Embryonic facial prominence (tissue), 1 donor: ENCODE data around the gene ZNF468.
"Not testable (repeated sequence)": the region's sequence is repeated elsewhere in the genome, so short reads cannot be mapped to it uniquely, and the experiment has no call there.

Experiments used
- DNase-seq: peaks from one replicate; pipeline ENCODE4 v3.0.0-alpha.2; 2016; ENCODE audit errors: extremely low spot score

ZNF468 gene

DNA sequence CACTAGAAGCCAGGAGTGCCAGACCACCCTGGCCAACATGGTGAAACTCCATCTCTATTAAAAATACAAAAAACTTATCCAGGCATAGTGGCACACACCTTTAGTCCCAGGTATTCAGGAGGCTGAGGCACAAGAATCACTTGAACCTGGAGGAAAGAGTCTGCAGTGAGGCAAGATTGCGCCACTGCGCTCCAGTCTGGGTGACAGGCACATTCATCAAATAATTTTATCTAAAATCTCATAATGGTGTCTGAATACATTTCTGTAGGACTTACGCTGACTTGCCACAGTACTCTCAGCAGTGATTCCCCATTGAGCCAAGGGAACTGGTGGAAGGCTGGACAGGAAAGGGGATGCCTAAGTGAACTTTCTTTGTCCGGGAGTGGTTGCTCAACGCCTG is 31.7 kb downstream of the ZNF468 start:
- DNase-seq, result no peak

DNA sequence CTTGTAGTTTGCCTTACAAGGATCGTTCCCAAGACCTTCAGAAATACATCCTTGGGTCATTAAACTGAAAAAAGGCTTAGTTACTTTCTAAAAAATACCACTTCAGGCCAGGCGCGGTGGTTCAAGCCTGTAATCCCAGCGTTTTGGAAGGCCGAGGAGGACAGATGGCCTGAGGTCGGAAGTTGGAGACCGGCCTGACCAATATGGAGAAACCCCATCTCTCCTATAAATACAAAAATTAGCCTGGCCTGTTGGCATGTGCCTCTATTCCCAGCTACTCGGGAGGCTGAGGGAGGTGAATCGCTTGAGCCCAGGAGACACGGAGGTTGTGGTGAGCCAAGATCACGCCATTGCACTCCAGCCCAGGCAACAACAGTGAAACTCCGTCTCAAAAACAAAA is 33.7 kb downstream of the ZNF468 start:
- no peak for DNase-seq

DNA sequence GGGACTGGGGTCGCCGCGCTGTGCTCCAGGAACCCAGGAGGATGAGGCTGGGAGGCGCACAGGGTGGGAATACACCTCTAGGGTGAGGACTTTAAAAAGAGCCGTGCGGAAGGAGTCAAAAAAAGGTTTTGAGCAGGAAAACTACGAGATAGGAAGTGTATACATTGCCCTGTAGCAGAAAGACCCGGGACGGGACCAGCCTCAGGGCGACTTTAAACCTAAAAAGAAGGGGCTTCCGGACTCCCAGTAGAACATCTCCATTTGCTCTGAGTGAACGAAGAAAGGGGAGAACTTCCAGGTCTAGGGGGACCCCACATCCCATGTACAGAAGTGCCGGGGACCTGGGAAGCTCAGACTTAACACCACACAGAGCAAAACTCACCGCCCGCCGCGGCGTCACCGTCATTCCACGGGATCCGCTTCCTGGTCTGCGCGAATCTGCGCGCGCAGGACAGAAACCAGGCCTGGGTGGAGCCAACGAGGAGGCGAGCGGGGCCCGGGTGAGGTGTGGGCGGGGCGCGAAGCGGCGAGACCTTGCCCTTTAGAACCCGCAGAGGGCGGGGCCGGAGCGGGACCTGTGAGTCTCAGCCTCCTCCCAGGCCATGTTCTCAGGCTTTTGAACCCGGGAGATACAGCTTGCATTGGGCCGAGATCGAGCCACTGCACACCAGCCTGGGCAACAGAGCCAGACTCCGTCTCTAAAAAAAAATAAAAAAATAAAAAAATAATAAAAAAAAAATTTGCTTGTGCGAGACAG is 36.0 kb downstream of the ZNF468 start, which contains the start of gene ZNF28:
Gene ZNF28 (minus strand): TSS at position 430 of the 757 bp plus-strand sequence. CDS start 3,675 bp downstream, outside the sequence.
- DNase-seq, result not testable (repeated sequence)

DNA sequence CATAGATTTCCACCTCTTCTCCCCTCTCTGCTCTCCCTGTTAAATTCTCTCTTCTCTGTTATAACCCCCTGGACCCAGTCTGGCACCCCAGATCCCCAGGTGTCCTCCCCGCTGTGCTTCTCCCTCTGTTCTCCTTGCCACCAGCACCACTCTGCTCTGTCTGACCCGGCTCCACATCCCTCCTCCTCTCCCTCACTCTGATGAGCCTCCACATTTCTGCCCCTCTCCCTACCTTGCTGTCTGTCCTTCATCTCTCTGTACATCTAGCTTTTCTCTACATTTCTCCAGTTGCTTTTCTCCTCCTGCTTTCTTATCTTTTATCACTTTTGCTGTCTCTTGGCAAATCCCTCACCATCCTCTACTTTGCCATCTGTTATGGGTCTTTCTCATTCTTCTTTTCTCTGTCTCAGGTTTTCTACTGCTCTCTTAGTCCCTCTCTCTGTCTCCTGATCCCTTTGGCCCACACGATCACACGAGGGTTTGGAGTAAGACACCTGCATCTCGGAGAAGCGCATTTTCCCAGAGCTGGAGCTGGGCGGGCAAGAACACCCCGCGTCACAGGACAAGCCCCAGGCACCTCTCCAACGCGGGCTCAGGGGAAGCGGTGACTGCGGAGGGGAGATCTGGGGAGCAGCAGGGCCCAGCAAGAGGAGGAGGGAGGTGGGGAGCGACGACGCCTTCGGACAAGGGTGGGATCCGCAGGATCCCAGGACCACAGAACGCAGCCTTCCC is 36.8 kb downstream of the ZNF468 start:
- not testable (repeated sequence) for DNase-seq

DNA sequence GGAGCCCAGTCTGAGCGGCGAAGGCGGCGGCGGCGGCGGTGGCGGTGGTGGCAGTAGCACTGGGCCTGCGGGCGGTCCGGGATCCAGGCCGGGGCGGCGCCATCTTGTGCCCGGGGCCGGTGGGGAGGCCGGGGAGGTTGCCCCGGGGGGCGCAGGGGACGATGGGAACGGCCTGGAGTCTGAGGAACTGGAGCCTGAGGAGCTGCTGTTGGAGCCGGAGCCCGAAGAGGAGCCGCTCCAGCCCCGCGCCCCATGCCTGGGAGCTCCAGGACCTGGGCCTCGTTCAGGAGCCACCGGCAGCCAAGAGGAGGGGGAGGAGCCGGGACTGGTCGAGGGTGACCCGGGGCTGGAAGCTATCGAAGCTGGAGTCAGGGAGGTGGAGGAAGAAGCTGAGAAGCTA is 47.6 kb downstream of the ZNF468 start:
- DNase-seq, result no peak

DNA sequence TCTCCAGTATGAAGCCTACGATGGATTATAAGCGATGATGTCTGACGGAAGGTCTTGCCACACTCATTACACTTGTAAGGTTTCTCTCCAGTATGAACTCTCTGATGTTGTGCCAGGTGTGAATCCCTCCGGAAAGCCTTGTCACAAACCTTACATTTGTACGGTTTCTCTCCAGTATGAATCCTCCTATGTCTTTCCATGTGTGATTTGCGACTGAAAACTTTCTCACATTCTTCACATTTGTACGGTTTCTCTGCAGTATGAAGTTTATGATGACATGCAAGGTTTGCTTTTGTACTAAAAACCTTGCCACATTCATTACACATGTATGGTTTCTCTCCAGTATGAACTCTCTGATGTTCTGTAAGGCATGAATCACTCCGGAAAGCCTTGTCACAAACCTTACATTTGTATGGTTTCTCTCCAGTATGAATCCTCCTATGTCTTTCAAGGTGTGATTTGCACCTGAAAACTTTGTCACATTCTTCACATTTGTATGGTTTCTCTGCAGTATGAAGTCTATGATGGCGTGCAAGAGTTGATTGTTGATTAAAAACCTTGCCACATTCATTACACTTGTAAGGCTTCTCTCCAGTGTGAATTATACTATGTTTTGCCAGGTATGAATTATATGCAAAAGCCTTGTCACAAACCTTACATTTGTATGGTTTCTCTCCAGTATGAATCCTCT is 57.3 kb downstream of the ZNF468 start:
- DNase-seq, result not testable (repeated sequence)

DNA sequence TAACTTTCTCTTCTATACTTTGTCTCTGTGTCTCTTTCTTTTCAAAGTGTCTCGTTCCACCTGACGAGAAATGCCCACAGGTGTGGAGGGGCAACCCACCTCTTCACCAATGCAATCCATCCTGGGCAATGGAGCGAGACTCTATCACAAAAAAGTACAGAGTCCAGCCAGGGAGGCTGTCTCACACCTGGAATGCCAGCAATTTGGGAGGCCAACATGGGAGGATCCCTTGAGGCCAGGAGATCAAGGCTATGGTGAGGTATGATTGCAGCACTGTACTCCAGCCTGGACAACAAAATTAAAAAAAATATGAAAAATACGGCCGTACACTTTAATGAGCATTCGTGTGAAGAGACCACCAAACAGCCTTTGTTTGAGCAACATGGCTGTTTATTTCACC is 68.0 kb downstream of the ZNF468 start:
- DNase-seq, result no peak
